HG03135 (cell line): ENCODE results near the gene TRIM8.
"Not testable (repeated sequence)": the region's sequence is repeated elsewhere in the genome, so short reads cannot be mapped to it uniquely, and the experiment has no call there.

ENCODE experiments used
- ATAC-seq: cut with Tn5 transposase; IDR thresholded peaks from one replicate; pipeline ENCODE4 v1.9.1; 2021; ENCODE audit warnings: mild to moderate bottlenecking, moderate library complexity; ENCODE audit not compliant: unreplicated experiment

The TRIM8 gene

DNA sequence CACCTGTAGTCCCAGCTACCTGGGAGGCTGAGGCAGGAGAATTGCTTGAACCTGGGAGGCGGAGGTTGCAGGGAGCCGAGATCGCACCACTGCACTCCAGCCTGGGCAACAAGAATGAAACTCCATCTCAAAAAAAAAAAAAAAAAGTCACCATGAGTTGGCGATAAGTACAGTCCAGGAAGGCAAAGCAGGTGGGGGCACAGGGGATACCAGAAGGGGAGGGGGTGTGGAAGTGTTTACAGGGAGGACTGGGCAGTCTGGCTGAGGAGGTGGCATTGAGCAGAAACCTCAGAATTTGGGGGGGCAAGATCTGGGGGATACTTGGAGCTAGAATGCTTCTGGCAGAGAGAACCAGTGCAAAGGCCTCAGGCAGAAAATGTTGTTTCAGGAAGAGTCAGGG, 23.1 kb downstream of the TRIM8 start:
- ATAC-seq: not testable (repeated sequence)

GRCh38 chr10:102668326-102669107, 24.2 kb downstream of the TRIM8 start:
- ATAC-seq: no peak

GRCh38 chr10:102669206-102670064, 25.2 kb downstream of the TRIM8 start:
- no peak for ATAC-seq

DNA sequence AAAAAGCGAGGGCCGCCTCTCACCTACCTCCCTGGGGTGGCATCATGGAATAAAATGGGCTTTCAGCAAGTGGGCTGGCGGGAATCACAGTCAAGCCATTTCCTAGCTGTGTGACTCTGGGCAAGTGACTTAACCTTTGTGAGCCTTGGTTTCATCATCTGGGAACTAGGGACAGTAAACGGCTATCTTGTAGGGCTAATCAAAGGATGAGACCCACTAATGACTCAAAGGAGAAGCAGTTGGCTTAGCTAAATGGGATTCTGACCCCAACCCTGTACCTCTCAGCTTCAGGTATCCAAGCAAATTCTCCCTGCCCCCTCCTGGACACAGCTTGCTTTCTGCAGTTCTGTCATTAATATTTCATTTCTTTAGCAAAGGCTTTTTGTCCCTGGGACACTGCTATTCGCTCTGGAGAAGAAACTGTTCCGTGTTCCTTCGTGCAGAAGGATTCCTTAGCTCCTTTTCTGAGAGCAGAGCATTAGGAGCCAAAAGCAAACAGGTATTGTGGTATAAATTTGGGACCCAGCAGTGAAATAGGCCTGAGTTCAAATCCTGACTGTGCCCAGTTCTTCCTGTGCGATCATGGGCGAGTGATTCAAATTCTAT, 25.9 kb downstream of the TRIM8 start:
- ATAC-seq: no peak

DNA sequence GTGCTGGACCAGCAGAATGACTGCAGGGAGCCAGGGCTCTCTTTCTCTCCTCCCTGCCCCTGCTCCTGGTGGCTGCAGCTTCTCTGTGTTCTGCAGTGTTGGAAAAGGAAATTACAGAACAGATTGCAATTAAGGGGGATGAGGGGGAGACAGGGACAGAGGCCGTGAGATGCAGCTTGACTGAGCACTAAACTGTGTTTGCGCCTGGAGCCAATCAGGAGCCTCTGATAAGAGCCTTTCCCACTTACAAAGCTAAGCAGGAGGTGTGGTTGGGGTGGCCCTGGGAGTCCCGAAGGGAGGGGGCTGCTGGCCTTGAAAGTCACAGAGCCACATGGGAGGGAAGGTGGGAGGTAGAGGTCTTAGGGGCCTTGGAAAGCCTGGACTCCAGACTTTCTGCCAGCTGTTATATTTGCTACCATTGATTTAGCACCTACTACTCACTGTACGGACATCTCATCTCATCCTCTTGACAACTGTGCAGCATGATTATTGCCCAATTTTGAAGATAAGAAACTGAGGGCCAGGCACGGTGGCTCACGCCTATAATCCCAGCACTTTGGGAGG, 26.7 kb downstream of the TRIM8 start:
- ATAC-seq: no peak

- ATAC-seq: no peak
Measured at GRCh38 chr10:102673236-102673818, 29.0 kb downstream of the TRIM8 start.

- ATAC-seq: no peak
Measured at GRCh38 chr10:102673819-102674511, 29.7 kb downstream of the TRIM8 start.

GRCh38 chr10:102674566-102674965, 30.3 kb downstream of the TRIM8 start:
- ATAC-seq: no peak

- ATAC-seq: no peak
Measured at GRCh38 chr10:102675011-102675665, 30.9 kb downstream of the TRIM8 start.

GRCh38 chr10:102675666-102676533, 31.6 kb downstream of the TRIM8 start:
- ATAC-seq: no peak

DNA sequence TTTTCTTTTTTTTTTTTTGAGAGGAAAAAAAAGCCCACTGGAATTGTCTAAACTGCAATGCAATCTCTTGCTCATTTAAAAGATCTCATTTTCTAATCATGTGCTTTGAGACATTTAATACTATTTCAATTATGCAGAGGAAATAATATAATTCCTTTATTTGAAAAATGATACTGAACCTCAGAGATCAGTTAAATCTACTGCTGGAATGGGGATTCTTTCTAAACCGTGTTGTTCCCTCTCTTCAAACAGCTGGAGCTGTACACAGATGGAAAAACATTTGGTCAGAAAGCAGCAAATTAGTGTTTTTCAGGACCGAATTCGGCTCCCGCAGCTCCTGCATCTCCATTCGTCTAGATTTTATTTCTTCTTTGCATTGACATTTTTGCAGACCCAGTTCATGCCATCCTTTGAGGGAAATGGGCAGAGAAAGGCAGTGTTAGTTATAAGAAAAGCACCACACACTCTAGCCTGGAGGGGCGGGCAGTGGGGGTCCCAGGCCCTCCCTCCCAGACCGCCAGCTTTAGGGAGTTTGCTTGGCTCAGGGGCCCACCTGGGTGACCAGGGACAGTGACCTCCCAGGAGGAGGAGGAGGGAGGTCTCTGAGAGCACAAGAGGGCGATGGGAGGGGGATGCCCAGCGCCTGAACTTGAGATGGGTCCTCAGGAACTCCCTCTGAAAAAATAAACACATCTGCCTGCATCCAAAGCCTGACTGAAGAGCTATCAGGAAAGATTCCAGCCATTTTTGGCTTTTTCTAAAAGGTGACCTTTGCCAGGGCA, 32.4 kb downstream of the TRIM8 start:
- ATAC-seq: no peak

- ATAC-seq: no peak
Measured at GRCh38 chr10:102677331-102678067, 33.2 kb downstream of the TRIM8 start.

- no peak for ATAC-seq
Measured at GRCh38 chr10:102678068-102678400, 33.8 kb downstream of the TRIM8 start.

GRCh38 chr10:102678842-102679289, 34.6 kb downstream of the TRIM8 start:
- ATAC-seq: no peak

GRCh38 chr10:102679596-102679995, 35.3 kb downstream of the TRIM8 start:
- ATAC-seq: no peak

DNA sequence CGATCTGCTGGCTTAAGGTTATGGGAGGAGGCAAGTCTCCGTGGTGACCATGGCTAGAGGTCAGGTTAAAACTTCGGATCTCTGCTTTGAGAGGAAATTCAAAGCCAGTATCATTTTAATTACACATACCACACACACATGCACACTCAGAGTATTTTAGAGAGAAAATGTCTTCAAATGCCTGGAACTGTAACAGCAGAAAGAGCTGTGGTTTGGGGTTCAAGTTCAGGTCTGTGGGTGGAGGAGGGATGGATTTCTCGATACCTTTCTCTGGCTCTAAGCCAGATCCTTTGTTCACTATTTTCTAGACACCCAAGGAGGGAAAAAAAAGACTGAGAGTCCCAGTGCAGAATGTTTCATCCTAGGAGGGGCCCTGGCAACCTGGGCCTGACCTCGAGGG, 37.4 kb downstream of the TRIM8 start:
- ATAC-seq: no peak

DNA sequence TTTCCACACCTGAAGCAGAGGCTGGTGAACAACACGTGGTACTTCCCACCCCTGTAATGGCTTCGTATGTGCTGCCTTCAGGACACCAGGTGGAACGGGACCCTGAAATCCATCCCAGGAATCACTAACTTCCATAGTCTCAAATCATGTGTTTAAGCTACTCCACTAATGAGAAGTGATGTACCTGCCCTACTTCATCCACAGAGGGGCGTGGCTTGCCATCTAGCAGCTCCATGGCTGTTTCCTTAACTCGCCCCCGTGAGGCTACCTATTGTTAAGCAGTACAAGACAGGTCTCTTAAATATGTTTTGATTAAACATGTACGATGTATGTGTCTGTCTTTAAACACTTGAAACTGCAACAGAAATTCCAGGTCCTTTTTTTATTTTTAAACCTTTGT, 38.1 kb downstream of the TRIM8 start:
- no peak for ATAC-seq

DNA sequence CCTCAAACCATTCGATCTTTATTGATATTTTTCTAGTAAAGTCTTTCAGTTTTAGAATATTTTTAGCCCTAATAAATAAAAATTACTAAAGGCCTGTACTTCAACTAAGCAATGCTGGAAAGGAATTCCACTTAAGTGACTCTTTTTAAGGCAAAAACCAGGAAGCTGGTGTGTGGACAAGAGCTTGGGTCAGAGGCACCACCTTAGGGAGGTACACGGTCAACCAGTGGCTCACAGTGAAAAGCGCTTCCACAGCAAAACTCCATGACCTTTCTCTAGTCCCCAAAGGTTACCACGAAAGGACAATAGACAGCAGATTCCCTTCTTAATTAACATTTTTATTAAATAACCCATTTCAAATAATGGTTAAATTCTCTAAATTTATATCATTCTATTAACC, 38.7 kb downstream of the TRIM8 start:
- no peak for ATAC-seq
